Measurements from ENCODE around the gene ITGA2B.
"Not testable (repeated sequence)": the region's sequence is repeated elsewhere in the genome, so short reads cannot be mapped to it uniquely, and the experiment has no call there.

Gene ITGA2B

GRCh38 chr17:44368391-44369243 lies 20.8 kb downstream of the ITGA2B start:
- DNase-seq: not testable (repeated sequence)

GRCh38 chr17:44367231-44367979 lies 22.0 kb downstream of the ITGA2B start:
- no peak for DNase-seq

GRCh38 chr17:44365051-44365450 lies 24.4 kb downstream of the ITGA2B start:
- DNase-seq: not testable (repeated sequence)

- DNase-seq: peak; percentile 59 to 68
These were observed 25.8 kb downstream of the ITGA2B start, which contains the start of gene FAM171A2 for GRCh38 chr17:44363613-44364159. Gene FAM171A2 (minus strand): TSS chr17:44363853. CDS start chr17:44363714, 139 bp downstream.

- DNase-seq: no peak
These were observed 26.4 kb downstream of the ITGA2B start for GRCh38 chr17:44362949-44363612.

GRCh38 chr17:44362459-44362948 lies 26.9 kb downstream of the ITGA2B start:
- no peak for DNase-seq

GRCh38 chr17:44361292-44362260 lies 27.9 kb downstream of the ITGA2B start:
- no peak for DNase-seq

- no peak for DNase-seq
These were observed 28.6 kb downstream of the ITGA2B start for GRCh38 chr17:44360826-44361225.

- DNase-seq: no peak
These were observed 29.3 kb downstream of the ITGA2B start for GRCh38 chr17:44360144-44360533.

GRCh38 chr17:44359458-44360143 lies 29.8 kb downstream of the ITGA2B start:
- DNase-seq: no peak

GRCh38 chr17:44359006-44359405 lies 30.4 kb downstream of the ITGA2B start:
- DNase-seq: no peak

GRCh38 chr17:44358066-44358465 lies 31.4 kb downstream of the ITGA2B start:
- no peak for DNase-seq

GRCh38 chr17:44356241-44356640 lies 33.2 kb downstream of the ITGA2B start:
- DNase-seq: no peak

- DNase-seq: no peak
These were observed 33.8 kb downstream of the ITGA2B start for GRCh38 chr17:44355642-44356099.

GRCh38 chr17:44354582-44355561 lies 34.6 kb downstream of the ITGA2B start:
- DNase-seq: peak; percentile 39 to 58

- no peak for DNase-seq
These were observed 35.6 kb downstream of the ITGA2B start for GRCh38 chr17:44353672-44354331.

GRCh38 chr17:44352828-44353671 lies 36.4 kb downstream of the ITGA2B start:
- no peak for DNase-seq

Measured in stimulated activated CD4-positive, alpha-beta T cell treated with anti-CD3 and anti-CD28 coated beads, Interleukin-2, amount 100 ng/mL, for 48 hours (primary cell).